GM21723 (cell line): ENCODE data around the gene REEP5.
"Not testable (repeated sequence)": the region's sequence is repeated elsewhere in the genome, so short reads cannot be mapped to it uniquely, and the experiment has no call there.

ENCODE experiments used
- ATAC-seq: cut with Tn5 transposase; IDR thresholded peaks from one replicate; pipeline ENCODE4 v1.9.1; 2021; ENCODE audit warnings: mild to moderate bottlenecking, moderate library complexity; ENCODE audit not compliant: unreplicated experiment

Gene REEP5

DNA sequence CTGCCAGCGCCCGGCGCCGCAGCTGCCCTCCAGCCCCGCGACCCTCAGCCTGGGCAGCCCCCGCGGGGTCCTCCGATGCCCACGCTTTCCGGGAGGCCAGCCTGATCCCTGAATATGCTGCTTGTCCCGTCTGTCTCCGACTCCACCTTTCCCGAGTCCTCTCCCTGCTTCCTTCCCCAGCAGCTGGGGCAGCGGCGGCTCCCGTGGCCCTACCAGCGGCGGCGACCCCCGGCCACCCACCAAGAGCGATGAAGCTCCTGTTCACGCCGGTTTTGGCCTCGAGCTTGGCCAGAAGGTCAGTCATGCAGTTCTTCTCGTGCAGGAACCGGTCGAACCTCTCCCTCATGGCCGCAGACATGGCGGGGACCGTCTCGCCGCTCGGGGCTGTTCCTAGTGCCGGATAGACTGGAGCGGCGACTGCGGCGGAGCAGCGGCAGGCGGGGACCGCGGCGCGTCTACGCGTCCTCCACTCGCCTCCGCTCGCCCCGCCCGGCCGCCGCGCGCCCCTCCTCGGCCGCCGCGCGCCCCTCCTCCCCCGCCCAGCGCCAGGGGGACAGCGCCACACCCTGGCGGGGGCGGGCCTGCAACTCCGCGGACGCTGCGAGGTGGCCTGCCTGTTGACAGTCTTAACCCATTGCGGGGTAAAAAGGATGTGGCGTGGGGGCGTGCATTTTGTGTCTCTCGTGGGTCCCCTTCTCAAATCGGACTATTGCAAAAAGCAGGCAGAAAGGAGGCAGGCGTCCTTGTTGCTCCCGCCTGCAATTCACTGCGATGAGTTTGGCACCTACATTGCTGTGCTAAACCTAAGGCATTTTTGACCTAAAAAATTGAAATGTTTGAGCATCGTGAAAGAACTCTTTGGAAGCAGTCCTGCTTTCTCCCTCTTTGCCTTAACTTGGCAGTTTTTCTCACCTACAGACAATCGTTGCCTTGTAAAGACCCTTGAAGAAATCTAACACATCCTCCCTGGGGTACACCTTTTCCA, at the start of gene REEP5:
Gene REEP5, minus strand, starts transcription at position 395 of the 985 bp plus-strand sequence. Its CDS starts 37 bp downstream, at position 358.
- peak; percentile 66 for ATAC-seq

DNA sequence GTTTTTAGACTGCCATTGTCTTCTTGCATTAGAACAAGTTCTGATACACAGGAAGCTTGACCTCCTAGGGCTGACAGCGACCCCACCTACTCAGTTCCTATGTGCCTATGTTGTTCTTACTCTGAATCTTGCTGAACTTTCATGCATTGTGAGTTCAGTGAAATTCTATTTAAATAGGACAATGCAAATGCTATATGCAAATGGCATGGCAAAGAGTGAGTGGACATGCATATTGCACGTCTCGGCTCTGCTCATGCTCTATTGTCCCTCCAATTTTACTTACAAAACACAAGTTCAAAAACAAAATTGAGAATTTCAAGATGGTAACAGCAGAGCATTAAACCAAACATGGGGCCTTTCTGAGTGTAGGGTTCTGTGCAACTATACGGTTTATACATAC, 49.2 kb upstream of the REEP5 start:
- ATAC-seq, result no peak

DNA sequence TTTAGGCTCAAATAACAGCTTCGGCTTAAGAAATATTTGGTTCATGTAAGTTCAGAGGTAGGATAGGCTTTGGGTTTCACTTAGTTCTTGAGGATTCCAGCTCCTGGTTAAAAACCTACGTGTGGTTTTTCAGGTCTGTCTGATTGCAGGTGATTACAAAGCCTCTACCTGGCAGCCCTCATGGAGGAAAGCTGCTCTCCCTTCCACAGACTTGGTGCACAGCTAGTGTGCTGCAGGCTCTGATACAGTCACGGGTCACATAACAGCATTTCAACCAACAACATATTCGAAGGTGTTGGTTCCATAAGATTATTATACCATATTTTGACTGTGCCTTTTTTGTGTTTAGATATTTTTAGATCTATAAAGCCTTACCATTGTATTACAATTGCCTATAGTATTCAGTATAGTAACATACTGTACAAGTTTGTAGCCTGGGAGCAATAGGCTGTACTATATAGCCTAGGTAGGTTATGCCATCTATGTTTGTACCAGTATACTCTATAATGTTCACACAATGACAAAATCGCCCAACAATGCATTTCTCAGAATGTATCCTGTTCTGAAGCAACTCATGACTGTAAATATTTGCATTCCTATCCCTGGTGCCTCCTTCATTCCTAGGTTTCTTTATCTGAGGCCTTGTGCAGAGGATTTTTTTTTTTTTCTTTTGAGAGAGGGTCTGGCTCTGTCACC, 46.5 kb upstream of the REEP5 start:
- ATAC-seq, result no peak

DNA sequence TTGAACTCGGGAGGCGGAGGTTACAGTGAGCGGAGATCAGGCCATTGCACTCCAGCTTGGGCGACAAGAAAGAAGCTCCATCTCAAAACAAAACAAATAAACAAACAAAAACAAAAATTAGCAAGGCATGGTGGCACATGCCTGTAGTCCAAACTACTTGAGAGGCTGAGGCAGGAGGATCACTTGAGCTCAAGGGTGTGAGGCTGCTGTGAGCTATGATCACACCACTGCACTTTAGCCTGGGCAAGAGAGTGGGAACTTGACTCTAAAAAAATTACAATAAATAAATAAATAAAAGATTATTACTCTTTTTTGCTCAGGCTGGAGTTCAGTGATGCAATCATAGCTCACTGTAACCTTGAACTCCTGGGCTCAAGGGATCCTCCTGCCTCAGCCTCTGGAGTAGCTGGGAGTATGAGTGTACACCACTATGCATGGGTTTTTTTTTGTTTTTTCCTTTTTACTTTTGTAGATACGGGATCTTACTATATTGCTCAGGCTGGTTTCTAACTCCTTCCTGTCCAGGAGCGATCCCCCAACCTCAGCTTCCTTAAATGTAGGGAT, 45.6 kb upstream of the REEP5 start:
- ATAC-seq, result no peak

- no peak for ATAC-seq
These were observed 43.8 kb upstream of the REEP5 start for GRCh38 chr5:112965733-112966306.

- not testable (repeated sequence) for ATAC-seq
These were observed 41.3 kb upstream of the REEP5 start for GRCh38 chr5:112963374-112963733.

DNA sequence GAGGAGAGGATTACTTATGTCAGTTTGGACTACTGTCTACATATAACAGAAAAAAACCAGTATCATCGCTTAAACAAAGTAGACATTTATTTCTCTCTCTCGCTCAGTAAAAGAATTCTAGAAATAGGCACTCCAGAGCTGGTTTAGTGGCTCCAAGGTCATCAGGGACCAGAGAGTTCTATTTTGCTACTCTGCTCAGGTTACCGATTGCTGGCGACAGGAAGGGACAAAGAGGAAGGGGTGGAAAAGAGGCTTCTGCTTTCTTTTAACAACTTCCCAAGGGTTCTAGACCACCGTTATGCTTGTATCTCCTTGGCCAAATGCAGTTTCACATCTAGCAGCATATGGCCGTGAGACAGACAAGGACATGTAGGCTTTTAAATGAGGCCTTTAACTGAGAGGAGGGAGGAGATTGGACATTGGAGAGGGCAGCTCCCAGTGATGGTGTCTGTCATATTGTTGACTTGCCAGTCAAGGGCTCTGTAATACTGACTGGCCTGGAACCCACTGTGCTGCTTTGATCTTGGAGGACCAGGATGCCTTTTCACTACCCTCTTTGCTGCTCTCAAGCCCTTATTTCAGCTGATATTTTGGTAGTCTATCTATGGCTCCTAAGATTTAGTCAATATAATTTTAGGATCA, 39.0 kb upstream of the REEP5 start:
- no peak for ATAC-seq

GRCh38 chr5:112960315-112960714, 38.3 kb upstream of the REEP5 start:
- no peak for ATAC-seq

- ATAC-seq, result not testable (repeated sequence)
These were observed 37.8 kb upstream of the REEP5 start for GRCh38 chr5:112959872-112960271.

GRCh38 chr5:112958093-112959088, 36.4 kb upstream of the REEP5 start:
- ATAC-seq, result peak; percentile 83

DNA sequence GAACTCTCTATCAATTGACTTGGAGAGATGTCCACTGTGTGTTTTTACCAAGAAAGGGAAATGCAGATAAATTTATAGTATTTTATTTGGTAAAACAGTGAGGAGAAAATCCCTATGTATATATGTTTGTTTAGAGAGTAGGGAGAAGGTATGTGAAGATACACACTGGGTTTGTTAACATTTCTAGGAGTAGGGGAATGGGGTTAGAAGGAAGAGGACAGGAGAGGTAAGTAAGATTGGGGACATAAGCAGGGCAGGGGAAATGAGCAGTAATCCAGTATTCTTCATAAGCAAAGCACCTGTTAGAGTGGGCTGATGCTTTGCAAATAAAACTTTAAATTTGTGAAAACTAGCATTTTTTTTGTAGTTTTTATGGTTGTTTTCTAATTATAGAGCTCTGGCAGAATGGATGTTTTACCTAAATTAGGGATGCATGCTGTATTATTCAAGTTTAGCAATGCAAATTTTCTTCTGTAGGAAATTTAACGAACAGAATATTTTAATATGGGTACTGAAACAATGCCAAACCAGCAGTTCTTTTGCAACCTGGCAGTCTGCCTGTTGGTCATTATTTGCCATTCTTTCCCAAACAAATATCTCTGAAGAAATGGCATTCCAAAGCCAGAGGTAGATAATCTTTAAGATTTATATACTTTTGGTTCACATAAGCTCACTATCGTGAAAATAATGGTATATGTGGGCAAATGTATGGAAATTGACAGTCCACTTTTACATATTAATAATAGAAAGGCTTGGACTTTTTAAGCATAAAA, 35.2 kb upstream of the REEP5 start:
- no peak for ATAC-seq

- ATAC-seq, result no peak
These were observed 34.6 kb upstream of the REEP5 start for GRCh38 chr5:112956606-112957005.

DNA sequence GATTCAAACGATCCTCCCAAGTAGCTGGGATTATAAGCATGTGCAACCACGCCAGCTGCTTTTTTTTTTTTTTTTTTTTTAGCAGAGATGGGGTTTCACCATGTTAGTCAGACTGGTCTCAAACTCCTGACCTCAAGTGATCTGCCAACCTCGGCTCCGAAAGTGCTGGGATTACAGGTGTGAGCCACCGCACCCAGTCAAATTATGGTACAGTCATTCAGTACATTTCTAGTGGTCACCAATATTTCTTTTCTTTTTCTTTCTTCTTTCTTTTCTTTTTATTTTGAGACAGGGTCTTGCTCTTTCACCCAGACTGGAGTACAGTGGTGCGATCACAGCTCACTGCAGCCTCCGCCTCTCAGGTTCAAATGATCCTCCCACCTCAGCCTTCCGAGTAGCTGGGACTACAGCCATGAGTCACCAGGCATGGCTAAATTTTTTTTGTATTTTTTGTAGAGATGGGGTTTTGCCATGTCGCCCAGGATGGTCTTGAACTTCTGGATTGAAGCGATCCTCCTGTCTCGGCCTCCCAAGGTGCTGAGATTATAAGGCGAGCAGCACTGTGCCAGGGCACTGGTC, 29.2 kb upstream of the REEP5 start:
- ATAC-seq, result peak; percentile 95

DNA sequence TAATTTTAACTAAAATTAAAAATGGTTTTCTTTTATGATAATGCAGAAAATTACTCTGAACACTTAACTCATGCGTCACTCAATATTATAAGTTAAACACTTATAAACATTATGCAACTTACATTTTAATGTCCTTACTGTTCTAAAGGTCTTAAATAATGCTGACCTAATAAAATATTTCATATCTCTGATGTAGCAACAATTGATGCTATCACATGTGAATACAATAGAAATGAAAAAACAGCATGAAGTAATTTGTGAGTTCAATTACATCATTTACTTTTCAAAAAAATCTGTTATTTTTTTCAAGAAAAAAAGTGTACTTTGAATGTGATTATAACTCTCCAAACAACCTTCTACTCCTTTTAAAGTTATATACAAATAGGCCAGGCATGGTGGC, 26.4 kb upstream of the REEP5 start:
- no peak for ATAC-seq

- no peak for ATAC-seq
These were observed 18.6 kb upstream of the REEP5 start for GRCh38 chr5:112940670-112941069.

GRCh38 chr5:112938286-112938685, 16.3 kb upstream of the REEP5 start:
- no peak for ATAC-seq

DNA sequence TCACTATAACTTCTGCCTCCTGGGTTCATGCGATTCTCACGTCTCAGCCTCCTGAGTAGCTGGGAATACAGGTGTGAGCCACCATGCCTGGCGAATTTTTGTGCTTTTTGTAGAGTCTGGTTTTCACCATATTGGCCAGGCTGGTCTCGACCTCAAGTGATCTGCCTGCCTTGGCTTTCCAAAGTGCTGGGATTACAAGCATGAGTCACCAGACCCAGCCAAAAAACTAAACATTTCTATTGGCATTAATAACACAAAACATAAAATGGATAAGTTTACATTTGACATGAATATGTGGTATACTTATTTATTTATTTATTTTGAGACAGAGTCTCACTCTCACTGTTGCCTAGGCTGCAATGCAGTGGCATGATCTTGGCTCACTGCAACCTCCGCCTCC, 13.6 kb upstream of the REEP5 start:
- ATAC-seq, result no peak

DNA sequence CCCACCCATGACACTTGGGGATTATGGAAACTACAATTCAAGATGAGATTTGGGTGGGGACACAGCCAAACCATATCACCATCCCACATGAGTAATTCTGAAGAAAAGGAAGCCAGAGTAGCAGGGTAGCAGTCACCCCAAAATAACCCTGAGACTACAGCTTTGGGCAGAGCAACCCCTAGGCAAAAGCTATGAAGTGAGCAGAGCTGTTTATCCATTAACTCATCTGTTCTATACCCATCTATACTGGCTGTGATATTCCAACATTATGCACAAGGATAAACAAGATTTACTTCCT, 12.3 kb upstream of the REEP5 start:
- ATAC-seq, result no peak
